Gastroesophageal sphincter (tissue), 3 donors: ENCODE results near the gene DDIT3.

Experiments
- EP300 ChIP-seq: sonication (generic); formaldehyde crosslinking; IDR thresholded peaks from one replicate; pipeline ENCODE4 v1.6.1; 2017; ENCODE audit warnings: antibody characterized with exemption, mild to moderate bottlenecking
- POLR2A ChIP-seq, 2 donors: fragments of 450-650 bp; IDR thresholded peaks; one replicate each; pipeline ENCODE4 v1.6.1; 2017; ENCODE audit warnings: antibody characterized with exemption in 2 of 2, mild to moderate bottlenecking in 2 of 2, moderate library complexity in 1 of 2
- TF ChIP-seq, protein P1 (sequence below), 4 experiments: fragments of 200-600 bp in 2 of 4; fragments of 450-650 bp in 2 of 4; sonication (generic) in 1 of 4; IDR thresholded peaks; one replicate each; pipeline ENCODE4 v1.5.1; 2017 to 2019; ENCODE audit warnings: antibody characterized with exemption in 4 of 4, mild to moderate bottlenecking in 2 of 4, moderate library complexity in 2 of 4

DNA sequence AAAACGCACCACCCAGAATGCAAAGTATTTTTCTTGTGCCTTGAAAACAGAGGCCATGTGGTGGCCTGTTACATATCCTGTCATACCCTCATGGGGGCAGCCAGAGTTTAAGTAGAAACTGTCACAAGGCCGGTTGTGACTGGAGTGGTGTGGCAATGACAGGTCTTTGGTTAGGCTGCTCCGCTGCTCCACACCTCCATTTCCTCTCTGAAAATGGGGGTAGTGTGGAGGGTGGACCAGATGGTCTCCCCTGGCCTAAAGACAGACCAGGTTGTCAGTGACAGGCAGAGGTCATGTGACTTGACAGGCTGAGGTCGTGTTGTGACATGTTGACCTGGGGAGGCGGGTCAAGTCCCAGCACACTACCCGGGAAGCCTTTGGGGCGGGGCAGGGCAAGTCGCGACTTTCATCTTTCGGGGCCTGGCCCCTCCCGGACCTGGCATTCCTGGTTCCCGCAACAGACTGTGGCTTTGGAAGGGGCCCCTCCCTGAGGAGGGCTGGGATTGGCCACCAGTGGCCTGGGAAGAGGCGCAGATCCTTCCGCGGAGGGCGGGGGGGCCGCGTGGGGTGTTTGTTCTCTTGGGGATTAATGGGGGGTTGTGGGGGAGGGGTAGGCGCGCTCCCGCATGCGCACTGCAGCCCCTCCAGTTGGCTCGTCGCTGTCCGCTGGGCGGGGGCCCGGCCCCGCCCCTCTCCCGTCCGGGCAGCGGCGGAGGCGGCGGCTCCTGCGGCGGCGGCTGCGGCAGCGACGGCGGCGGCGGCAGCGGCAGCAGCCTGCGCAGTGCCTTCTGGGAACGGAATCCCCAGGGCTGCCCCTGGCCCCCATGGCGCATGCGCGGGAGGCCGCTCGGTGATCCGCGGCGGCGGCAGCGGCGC lies 1.9 kb upstream of the DDIT3 start, which contains the start of gene MBD6:
- TF ChIP-seq, protein P1, sequence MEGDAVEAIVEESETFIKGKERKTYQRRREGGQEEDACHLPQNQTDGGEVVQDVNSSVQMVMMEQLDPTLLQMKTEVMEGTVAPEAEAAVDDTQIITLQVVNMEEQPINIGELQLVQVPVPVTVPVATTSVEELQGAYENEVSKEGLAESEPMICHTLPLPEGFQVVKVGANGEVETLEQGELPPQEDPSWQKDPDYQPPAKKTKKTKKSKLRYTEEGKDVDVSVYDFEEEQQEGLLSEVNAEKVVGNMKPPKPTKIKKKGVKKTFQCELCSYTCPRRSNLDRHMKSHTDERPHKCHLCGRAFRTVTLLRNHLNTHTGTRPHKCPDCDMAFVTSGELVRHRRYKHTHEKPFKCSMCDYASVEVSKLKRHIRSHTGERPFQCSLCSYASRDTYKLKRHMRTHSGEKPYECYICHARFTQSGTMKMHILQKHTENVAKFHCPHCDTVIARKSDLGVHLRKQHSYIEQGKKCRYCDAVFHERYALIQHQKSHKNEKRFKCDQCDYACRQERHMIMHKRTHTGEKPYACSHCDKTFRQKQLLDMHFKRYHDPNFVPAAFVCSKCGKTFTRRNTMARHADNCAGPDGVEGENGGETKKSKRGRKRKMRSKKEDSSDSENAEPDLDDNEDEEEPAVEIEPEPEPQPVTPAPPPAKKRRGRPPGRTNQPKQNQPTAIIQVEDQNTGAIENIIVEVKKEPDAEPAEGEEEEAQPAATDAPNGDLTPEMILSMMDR (IDR thresholded peaks at IDR 0.05), result no peak
- TF ChIP-seq POLR2A (IDR thresholded peaks at IDR 0.05), result peak; percentile 24 to 35
- TF ChIP-seq EP300, result no peak
